SKM-1 (cell line): Measurements from ENCODE around the gene OLFML3.
"Not testable (repeated sequence)": the region's sequence is repeated elsewhere in the genome, so short reads cannot be mapped to it uniquely, and the experiment has no call there.

Experiments used
- DNase-seq: peaks from one replicate; lab custom pipeline; 2025; ENCODE audit not compliant: unreplicated experiment; lab: John Stamatoyannopoulos, UW

Gene OLFML3

DNA sequence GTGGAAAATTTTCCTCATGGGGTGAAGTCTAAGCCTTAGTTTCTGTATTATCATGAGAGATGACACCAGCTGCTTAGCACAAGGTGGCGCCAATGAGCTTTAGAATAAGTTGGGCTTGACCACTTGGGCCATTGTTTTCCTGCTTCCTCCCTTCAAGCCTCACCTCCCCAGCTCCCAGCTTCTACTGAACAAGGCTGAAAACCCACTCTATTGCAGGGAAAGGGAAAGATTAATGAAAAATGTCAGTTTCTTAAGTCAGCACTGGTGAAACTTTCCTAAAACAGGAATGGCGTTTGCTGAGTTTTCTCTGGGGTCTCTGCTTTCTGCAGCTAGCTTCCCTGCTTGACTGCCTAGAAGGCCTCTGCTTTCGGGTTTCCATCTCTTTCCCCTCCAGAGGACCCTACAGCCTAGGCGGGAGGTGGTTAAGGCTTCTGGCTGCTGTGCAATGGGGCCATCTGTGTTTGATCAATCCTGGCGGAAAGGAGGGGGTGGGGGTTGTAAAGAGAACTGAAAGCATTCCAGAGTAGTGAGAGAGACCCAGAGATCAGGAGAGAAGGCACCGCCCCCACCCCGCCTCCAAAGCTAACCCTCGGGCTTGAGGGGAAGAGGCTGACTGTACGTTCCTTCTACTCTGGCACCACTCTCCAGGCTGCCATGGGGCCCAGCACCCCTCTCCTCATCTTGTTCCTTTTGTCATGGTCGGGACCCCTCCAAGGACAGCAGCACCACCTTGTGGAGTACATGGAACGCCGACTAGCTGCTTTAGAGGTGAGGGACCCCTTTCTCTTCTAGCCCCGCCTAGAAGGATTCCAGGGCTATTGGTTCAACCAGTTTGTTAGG lies at the start of gene OLFML3:
Gene OLFML3, plus strand, starts transcription at position 612 of the 840 bp plus-strand sequence. Its CDS starts 43 bp downstream, at position 655.
- peak; percentile 43 for DNase-seq

DNA sequence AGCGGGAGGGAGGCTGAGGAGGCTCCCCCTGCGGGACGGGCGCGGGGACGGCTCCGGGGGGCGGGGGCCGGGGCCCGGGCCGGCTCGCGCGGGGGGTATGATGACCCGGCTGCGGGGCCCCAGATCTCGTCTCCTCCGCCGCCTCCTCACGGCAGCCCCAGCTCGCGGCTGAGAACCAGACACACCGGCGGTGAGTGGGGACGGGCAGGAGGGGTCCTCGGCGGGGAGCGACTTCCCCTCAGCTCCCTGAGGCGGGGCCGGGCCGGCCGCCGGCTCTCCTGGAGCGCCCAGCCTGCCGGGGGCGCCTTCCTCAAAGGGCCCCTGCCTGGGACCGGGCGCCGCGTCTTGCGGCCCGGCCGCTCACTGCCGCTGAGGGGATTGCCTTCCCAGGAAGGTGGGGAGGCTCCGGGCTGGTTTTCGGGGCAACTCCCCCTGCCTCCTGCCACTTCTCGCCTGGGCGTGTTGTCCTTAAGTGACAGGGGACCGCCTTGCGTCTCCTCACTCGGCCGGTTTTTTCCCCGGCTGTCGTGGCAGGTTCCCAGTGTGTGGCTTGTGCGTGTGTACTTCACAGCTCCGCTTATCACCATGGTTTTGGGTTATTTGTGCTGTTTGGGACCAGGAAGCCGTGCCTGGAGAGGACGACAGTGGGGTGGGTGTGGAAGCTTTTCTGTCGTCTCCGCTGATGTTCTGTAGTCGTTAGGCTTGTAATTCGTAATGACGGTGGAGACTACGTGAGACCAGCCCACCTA lies 49.4 kb upstream of the OLFML3 start:
- peak; percentile 49 for DNase-seq

GRCh38 chr1:113930499-113931161 lies 48.6 kb upstream of the OLFML3 start:
- peak; percentile 17 for DNase-seq

DNA sequence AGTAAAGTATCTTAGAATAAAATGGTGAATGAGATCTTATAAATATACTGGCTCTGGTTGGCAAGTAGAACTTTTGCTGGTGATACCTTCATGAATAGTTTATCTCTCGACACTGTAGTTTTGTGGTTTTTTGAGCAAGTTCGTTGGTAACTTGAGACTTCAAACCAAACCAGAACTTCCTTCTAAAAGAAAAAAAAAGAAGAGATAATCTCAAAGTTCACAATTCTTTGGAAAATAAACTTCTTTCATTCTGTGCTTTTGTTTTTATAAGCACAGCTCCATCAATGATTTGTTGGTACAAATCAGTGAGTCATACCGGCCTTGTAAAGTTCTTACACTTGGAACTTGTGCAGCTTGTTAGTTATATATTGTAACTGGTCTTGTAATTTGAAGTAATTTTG lies 47.8 kb upstream of the OLFML3 start:
- peak; percentile 48 for DNase-seq

DNA sequence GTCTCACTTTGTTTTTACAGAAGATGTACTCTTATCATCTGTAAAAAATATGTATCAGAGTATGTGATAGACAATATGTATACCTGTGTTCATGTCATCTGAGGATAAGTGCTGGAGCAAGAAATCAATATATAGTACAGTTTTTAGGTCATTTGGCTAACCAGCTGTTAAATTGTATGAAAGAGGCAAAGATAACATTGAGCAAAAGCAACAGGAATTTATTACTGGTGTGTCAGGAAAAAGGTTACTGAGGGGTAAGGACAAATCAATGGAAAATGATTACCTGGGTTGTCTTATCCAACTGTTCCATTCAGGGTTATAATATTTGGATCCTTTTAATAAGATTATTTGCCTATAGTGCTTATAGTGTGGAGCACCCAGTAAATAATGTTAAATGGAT lies 45.3 kb upstream of the OLFML3 start:
- DNase-seq = no peak

DNA sequence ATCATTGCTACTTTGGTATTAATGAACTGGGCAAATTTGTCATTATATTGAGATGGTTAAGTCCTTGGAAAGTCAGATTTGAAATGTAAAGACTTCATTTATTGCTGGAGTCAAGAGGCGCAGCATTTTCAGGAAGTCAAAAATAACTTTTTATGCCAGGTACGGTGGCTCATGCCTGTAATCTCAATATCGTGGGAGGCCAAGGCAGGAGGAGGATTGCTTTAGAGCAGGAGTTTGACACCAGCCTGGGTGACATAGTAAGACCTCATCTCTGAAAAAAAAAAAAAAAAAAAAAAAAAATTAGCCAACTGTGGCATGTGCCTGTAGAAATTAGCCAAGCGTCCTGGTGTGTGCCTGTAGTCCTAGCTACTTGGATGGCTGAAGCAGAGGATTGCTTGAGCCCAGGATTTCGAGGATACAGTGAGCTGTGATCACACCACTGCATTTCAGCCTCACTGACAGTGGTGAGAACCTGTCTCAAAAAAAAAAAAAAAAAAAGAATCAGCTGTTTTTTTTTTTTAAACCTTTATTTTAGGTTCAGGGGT lies 44.7 kb upstream of the OLFML3 start:
- DNase-seq = no peak

DNA sequence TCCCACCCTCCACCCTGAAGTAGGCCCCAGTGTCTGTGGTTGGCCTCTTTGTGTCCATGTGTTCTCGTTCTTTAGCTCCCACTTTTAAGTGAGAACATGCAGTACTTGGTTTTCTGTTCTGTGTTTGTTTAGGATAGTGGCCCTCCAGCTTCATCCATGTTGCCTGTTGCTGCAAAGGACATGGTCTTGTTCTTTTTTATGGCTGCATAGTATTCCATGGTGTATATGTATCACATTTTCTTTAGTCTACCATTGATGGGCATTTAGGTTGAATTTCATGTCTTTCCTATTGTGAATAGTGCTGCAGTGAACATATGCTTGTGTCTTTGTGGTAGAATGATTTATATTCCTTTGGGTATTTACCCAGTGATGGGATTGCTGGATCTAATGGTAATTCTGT lies 44.1 kb upstream of the OLFML3 start:
- no peak for DNase-seq

GRCh38 chr1:113935970-113936369 lies 43.3 kb upstream of the OLFML3 start:
- DNase-seq = no peak

GRCh38 chr1:113937146-113937545 lies 42.1 kb upstream of the OLFML3 start:
- DNase-seq = no peak

DNA sequence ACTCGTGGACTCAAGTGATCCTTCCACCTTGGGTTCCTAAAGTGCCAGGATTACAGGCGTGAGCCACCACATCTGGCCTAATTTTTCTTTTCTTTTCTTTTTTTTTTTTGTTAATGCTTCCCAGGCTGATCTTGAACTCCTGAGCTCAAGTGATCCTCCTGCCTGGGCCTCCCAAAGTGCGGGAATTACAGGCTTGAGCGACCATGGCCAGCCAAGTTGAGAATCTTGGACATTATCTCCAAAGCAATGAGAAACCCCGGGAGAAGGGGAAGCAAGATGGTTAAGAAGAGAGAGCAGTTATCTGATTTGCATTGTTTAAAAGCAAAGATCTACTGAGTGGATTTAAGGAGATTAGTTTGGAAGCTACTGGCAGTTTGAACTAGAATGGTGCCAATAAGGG lies 41.1 kb upstream of the OLFML3 start:
- no peak for DNase-seq

GRCh38 chr1:113940365-113941244 lies 38.7 kb upstream of the OLFML3 start:
- DNase-seq = peak; percentile 31

- no peak for DNase-seq
These were observed 38.1 kb upstream of the OLFML3 start for GRCh38 chr1:113941245-113941559.

GRCh38 chr1:113942527-113942926 lies 36.7 kb upstream of the OLFML3 start:
- DNase-seq = no peak

DNA sequence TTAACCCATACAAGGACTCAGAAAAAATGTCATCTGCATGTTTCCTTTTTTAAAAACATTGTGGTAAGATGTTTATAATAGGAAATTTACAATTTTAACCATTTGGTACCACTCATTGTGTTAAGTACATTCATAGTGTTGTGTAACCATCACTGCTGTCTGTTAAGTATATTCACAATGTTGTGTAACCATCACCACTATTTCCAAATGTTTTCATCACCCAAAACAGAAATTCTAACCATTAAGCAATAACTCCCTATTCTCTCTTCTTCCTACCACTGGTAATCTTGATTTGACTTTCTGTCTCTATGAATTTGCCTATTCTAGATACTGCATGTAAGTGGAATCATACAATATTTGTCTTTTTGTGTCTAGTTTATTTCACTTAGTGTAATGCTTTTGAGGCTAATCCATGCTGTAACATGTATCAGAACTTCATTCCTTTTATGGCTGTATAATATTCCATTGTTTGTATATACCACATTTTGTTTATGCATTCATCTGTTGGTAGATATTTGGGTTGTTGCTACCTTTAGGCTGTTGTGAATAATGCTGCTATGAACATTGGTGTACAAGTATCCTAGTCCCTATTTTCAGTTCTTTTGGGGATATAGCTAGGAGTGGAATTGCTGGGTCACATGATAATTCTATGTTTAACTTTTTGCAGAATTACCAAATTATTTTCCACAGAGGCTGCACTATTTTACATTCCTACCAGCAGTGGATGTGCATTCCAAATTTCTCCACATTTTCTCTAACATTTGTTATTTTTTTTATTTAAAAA lies 36.1 kb upstream of the OLFML3 start:
- DNase-seq = peak; percentile 88

DNA sequence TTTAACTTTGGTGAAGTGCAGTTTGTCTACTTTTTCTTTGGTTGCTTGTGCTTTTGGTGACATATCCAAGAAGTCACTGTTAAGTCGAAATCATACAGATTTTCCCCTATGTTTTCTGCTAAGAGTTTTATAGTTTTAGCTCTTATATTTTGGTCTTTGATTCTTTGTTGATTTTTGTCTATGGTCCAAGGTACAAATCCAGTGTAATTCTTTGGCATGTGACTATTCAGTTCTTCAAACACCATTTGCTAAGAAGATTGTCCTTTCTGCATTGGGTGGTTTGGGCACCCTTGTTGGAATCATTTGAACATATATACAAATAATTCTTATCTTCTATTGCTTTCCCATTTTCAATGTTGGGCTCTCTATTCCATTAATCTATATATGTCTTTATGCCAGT lies 33.9 kb upstream of the OLFML3 start:
- DNase-seq = no peak

GRCh38 chr1:113946112-113946511 lies 33.2 kb upstream of the OLFML3 start:
- DNase-seq = no peak

DNA sequence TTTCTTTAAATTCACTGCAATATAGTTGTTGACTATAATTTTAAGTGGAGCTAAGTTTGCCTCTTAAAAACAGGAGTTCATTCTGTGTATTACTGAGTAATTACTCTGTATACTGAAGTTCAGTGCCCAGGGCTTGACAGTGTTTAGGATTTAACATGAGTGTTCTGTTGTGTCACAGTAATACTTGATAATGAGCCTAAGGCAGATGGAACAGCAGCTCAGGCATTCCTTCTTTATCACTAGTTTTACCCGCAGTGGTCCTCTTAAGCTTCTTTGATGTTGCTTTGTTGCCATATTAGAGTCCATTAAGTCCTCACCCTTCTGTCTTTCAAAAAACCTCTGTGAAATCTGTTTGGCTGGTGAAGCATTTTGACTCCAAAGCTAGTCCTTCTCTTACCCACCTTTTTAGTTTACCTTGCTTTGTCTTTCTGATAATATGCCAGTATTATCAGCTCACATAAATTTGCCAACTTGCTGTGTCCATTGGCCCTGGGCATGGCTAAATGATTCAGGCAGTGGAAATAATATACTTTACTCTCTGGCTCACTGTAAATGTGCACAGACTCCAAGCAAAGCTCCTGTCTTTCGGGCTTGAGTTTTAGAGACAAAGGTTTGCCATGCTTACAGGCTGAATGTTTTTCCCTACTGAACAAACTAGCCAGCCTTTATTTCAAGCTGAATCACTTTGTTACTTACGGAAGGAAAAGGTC lies 32.4 kb upstream of the OLFML3 start:
- DNase-seq = no peak

- no peak for DNase-seq
These were observed 31.7 kb upstream of the OLFML3 start for GRCh38 chr1:113947388-113948107.

DNA sequence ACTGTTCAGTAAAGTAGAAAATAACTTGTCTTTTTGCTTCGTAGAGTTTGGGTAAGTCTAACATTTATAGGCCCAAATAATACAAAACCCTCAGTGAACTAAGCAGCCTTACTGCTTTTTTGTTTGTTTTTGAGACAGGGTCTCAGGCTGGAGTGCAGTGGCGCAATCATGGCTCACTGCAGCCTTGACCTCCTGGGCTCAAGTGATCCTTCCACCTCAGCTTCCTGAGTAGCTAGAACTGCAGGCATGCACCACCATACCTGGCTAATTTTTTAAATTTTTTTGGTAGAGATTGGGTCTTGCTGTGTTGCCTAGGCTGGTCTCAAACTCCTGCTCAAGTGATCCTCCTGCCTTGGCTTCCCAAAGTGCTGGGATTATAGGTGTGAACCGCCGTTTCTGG lies 31.1 kb upstream of the OLFML3 start:
- DNase-seq = not testable (repeated sequence)
